K562 (cell line): ENCODE results near the gene CLDN14. TPM values are rescaled to one million over a fixed set of nuclear protein-coding genes. Genes with fewer than 3 reads are reported as not detected.

ENCODE experiments used
- ATF3 ChIP-seq, 2 experiments: fragments of 450-650 bp in 1 of 2; sonication (generic) in 1 of 2; formaldehyde crosslinking in 1 of 2; IDR thresholded peaks in 1 of 2; conservative IDR thresholded peaks in 1 of 2; 2 replicates each; pipeline versions ENCODE4 v1.6.1 to v1.8.1; 2016 to 2023; ENCODE audit warnings: mild to moderate bottlenecking in 2 of 2, moderate library complexity in 2 of 2, inconsistent platforms in 1 of 2, missing genetic modification reagents in 1 of 2
- ATF6 ChIP-seq: sonication (generic); formaldehyde crosslinking; IDR thresholded peaks from 2 replicates; pipeline ENCODE4 v1.4.0; 2020; ENCODE audit warnings: mild to moderate bottlenecking, missing genetic modification reagents
- ATF7 ChIP-seq: fragments of 450-650 bp; IDR thresholded peaks from 2 replicates; pipeline ENCODE4 v1.7.1; 2014; ENCODE audit warnings: mild to moderate bottlenecking, moderate library complexity
- CTBP1 ChIP-seq: fragments of 450-650 bp; IDR thresholded peaks from 2 replicates; pipeline ENCODE4 v1.6.1; 2016; ENCODE audit warnings: borderline replicate concordance
- FOSL1 ChIP-seq: fragments of 200-800 bp; sonication (Bioruptor generic); conservative IDR thresholded peaks from 2 replicates; pipeline ENCODE4 v1.6.1; 2016; ENCODE audit warnings: missing genetic modification characterization, missing compliant biosample characterization
- FOXK2 ChIP-seq, 2 experiments: fragments of 450-650 bp; IDR thresholded peaks in 1 of 2; conservative IDR thresholded peaks in 1 of 2; 2 replicates each; pipeline ENCODE4 v1.6.1; 2016; ENCODE audit warnings: low read depth in 2 of 2, mild to moderate bottlenecking in 1 of 2
- HEY1 ChIP-seq: fragments of 250-450 bp; sonication (Bioruptor Pico); IDR thresholded peaks from 2 replicates; pipeline ENCODE4 v1.5.0; 2020; ENCODE audit warnings: mild to moderate bottlenecking, moderate library complexity, borderline replicate concordance
- HNRNPUL1 ChIP-seq: fragments of 200-400 bp; formaldehyde crosslinking; IDR thresholded peaks from 2 replicates; pipeline ENCODE4 v1.6.1; 2017; ENCODE audit warnings: low read length
- KLF6 ChIP-seq: fragments of 250-450 bp; sonication (Bioruptor Pico); IDR thresholded peaks from 2 replicates; pipeline ENCODE4 v1.4.0; 2020; ENCODE audit warnings: mild to moderate bottlenecking, moderate library complexity, borderline replicate concordance
- PHF21A ChIP-seq: fragments of 450-650 bp; IDR thresholded peaks from 2 replicates; pipeline ENCODE4 v1.6.1; 2017; ENCODE audit warnings: low read depth, borderline replicate concordance
- RAD51 ChIP-seq: fragments of 450-650 bp; IDR thresholded peaks from 2 replicates; pipeline ENCODE4 v1.7.1; 2016; ENCODE audit warnings: low read depth, mild to moderate bottlenecking, borderline replicate concordance
- RBFOX2 ChIP-seq: fragments of 200-400 bp; formaldehyde crosslinking; IDR thresholded peaks from 2 replicates; pipeline ENCODE4 v1.6.1; 2017; ENCODE audit warnings: low read depth, mild to moderate bottlenecking, low read length, moderate library complexity
- RCOR1 ChIP-seq, 2 experiments: IDR thresholded peaks; 2 replicates each; pipeline ENCODE4 v1.6.1; 2012; ENCODE audit warnings: low read depth in 2 of 2, low read length in 2 of 2, borderline replicate concordance in 1 of 2, improper control_type of control experiment in 1 of 2
- SAFB ChIP-seq: fragments of 200-400 bp; formaldehyde crosslinking; IDR thresholded peaks from 2 replicates; pipeline ENCODE4 v1.6.1; 2017; ENCODE audit warnings: low read depth, low read length, borderline replicate concordance
- SMAD4 ChIP-seq: fragments of 250-450 bp; sonication (Bioruptor Pico); conservative IDR thresholded peaks from 2 replicates; pipeline ENCODE4 v1.8.0; 2021; ENCODE audit warnings: inconsistent platforms, mild to moderate bottlenecking, moderate library complexity
- SRF ChIP-seq, 2 experiments: fragments of 250-450, 450-650 bp in 1 of 2; sonication (Bioruptor Pico) in 1 of 2; sonication (generic) in 1 of 2; formaldehyde crosslinking; IDR thresholded peaks; 2 replicates each; pipeline versions ENCODE4 v1.5.0 to v1.5.1; 2020 to 2022; ENCODE audit warnings: mild to moderate bottlenecking in 1 of 2, missing genetic modification reagents in 1 of 2
- STAT5A ChIP-seq: IDR thresholded peaks from 2 replicates; pipeline ENCODE4 v1.6.1; 2012; ENCODE audit warnings: low read length, inconsistent platforms, borderline replicate concordance
- TAF15 ChIP-seq: fragments of 200-400 bp; formaldehyde crosslinking; IDR thresholded peaks from 2 replicates; pipeline ENCODE4 v1.6.1; 2017; ENCODE audit warnings: mild to moderate bottlenecking, low read depth, low read length, moderate library complexity
- TFE3 ChIP-seq: fragments of 450-650 bp; formaldehyde crosslinking; IDR thresholded peaks from 2 replicates; pipeline ENCODE4 v1.4.0; 2020; ENCODE audit warnings: mild to moderate bottlenecking, mixed read lengths
- TRIM24 ChIP-seq, 2 experiments: fragments of 450-650 bp; IDR thresholded peaks; 2 replicates each; pipeline ENCODE4 v1.6.1; 2016
- ZFP36 ChIP-seq: fragments of 150-350 bp; IDR thresholded peaks from 2 replicates; pipeline ENCODE4 v1.6.1; 2018; ENCODE audit warnings: low read length, low read depth; ENCODE audit not compliant: partially characterized antibody
- ZHX1 ChIP-seq: fragments of 150-350 bp; conservative IDR thresholded peaks from 2 replicates; pipeline ENCODE4 v1.6.1; 2014; ENCODE audit warnings: low read length
- polyA plus RNA-seq, 8 experiments: library from polyadenylated mRNA; depleted of rRNA in 4 of 8; stranded (reverse) in 5 of 8; unstranded in 3 of 8; fragments of >200 nt; fragmentation: Nextera tagmentation in 2 of 8; fragmentation: Illumina TruSeq in 1 of 8; extraction: Ambion mirVana in 2 of 8; extraction: Trizol in 1 of 8; gene quantifications; 2 replicates each; pipeline versions ENCODE4 v1.2.1 to v1.2.3, GENCODE V29; 2011 to 2014; ENCODE audit warnings: inconsistent platforms in 1 of 8, missing spikeins in 1 of 8
- total RNA-seq, 7 experiments: library from RNA; depleted of rRNA in 6 of 7; stranded (reverse); fragments of >200 nt in 6 of 7; fragmentation: Illumina TruSeq in 2 of 7; extraction: Trizol in 2 of 7; gene quantifications; 2 replicates each; pipeline versions ENCODE4 v1.2.1 to v1.2.3, GENCODE V29; 2011 to 2021; ENCODE audit warnings: low replicate concordance in 1 of 7

Gene CLDN14
- total and polyA plus RNA-seq, 9 of the 15 experiments (the other 6 are each of a cell fraction or from before 2014, with no cell fraction given), result not detected

- no peak for TF ChIP-seq ATF6 (CRISPR knock-in tag)
- TF ChIP-seq KLF6 (CRISPR knock-in tag), result no peak
- no peak for TF ChIP-seq TFE3 (CRISPR knock-in tag)
- TF ChIP-seq HNRNPUL1, result no peak
- no peak for TF ChIP-seq FOXK2 (conservative IDR thresholded peaks at IDR 0.05 in 1 of 2, IDR thresholded peaks at IDR 0.05 in 1 of 2; ENCODE audit: low read depth in 2 of 2)
- peak in 1 of 2 experiments; percentile 42; a peak in 1 of 4 replicates for TF ChIP-seq SRF (CRISPR knock-in tag; IDR thresholded peaks at IDR 0.05)
- 0 out of 2 replicates have a peak, but pooled peaks have one; percentile 20 for TF ChIP-seq STAT5A
- TF ChIP-seq RBFOX2, result no peak
- peak; percentile 86 for TF ChIP-seq FOSL1
- TF ChIP-seq ATF7, result 0 out of 2 replicates have a peak, but pooled peaks have one; percentile 29
- TF ChIP-seq HEY1 (CRISPR knock-in tag), result no peak
- TF ChIP-seq SAFB, result no peak
- TF ChIP-seq SMAD4 (CRISPR knock-in tag), result peak; percentile 70
- TF ChIP-seq TAF15, result no peak
- peak; percentile 31 to 41; a peak in 2 of 4 replicates for TF ChIP-seq TRIM24 (IDR thresholded peaks at IDR 0.05)
- TF ChIP-seq RCOR1 (IDR thresholded peaks at IDR 0.05; ENCODE audit: borderline replicate concordance in 1 of 2, low read depth in 2 of 2, low read length in 2 of 2), result peak in 1 of 2 experiments; percentile 59; a peak in 1 of 4 replicates
- TF ChIP-seq ZFP36, result no peak
- peak; percentile 31; the same call in 1 of the 2 replicates for TF ChIP-seq RAD51
- TF ChIP-seq PHF21A, result no peak
- peak; percentile 74; the same call in 1 of the 2 replicates for TF ChIP-seq CTBP1
- peak; percentile 35; the same call in 1 of the 2 replicates for TF ChIP-seq ATF3 (IDR thresholded peaks at IDR 0.05)
- no peak for TF ChIP-seq ATF3 (CRISPR knock-in tag; conservative IDR thresholded peaks at IDR 0.05)
- no peak for TF ChIP-seq ZHX1
Measured at GRCh38 chr21:36437745-36438128, 42.2 kb downstream of the CLDN14 start (continued).
